B cell (primary cell): ENCODE data around the gene UBE2U.

Source experiments
- EZH2 ChIP-seq: IDR thresholded peaks from 2 replicates; pipeline ENCODE4 v1.6.1; 2012; ENCODE audit warnings: borderline replicate concordance, low read depth, mild to moderate bottlenecking, moderate library complexity, low read length; ENCODE audit not compliant: insufficient read depth, poor library complexity, severe bottlenecking
- TF ChIP-seq, protein P1 (sequence below): fragments of 200-600 bp; IDR thresholded peaks from one replicate; pipeline ENCODE4 v1.8.0; 2022; ENCODE audit warnings: antibody characterized with exemption, mild to moderate bottlenecking

DNA sequence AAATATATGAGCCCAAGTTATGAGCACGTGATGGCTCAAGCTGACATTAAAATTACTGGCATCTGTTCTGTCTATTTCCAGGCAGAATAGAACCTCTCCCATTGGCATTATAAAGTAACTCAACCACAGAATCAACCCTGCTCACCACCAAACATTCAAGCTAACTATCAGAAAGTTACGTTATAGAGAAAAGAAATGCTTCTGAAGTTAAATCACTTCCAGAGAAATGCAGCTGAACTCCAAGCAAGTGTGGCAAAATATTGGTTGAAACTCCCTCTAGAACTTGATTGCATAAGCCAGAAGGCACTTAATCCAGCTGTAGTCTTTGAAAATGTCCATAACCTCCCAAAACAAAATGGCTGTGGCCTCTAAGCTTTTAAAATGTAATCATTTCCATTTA, 36.2 kb upstream of the UBE2U start:
- TF ChIP-seq, protein P1, sequence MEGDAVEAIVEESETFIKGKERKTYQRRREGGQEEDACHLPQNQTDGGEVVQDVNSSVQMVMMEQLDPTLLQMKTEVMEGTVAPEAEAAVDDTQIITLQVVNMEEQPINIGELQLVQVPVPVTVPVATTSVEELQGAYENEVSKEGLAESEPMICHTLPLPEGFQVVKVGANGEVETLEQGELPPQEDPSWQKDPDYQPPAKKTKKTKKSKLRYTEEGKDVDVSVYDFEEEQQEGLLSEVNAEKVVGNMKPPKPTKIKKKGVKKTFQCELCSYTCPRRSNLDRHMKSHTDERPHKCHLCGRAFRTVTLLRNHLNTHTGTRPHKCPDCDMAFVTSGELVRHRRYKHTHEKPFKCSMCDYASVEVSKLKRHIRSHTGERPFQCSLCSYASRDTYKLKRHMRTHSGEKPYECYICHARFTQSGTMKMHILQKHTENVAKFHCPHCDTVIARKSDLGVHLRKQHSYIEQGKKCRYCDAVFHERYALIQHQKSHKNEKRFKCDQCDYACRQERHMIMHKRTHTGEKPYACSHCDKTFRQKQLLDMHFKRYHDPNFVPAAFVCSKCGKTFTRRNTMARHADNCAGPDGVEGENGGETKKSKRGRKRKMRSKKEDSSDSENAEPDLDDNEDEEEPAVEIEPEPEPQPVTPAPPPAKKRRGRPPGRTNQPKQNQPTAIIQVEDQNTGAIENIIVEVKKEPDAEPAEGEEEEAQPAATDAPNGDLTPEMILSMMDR, result no peak
- TF ChIP-seq EZH2, result no peak
